ENCODE data around the gene DLX4.

The DLX4 gene

GRCh38 chr17:49993423-49994060, 24.6 kb downstream of the DLX4 start:
- no peak for TF ChIP-seq ZNF274 (IDR thresholded peaks at IDR 0.05; ENCODE audit: low read depth, low read length)
- H3K4me3 ChIP-seq (ENCODE audit: low read length) = peak overlapping the region; percentile 23; the same call in 1 of the 2 replicates

DNA sequence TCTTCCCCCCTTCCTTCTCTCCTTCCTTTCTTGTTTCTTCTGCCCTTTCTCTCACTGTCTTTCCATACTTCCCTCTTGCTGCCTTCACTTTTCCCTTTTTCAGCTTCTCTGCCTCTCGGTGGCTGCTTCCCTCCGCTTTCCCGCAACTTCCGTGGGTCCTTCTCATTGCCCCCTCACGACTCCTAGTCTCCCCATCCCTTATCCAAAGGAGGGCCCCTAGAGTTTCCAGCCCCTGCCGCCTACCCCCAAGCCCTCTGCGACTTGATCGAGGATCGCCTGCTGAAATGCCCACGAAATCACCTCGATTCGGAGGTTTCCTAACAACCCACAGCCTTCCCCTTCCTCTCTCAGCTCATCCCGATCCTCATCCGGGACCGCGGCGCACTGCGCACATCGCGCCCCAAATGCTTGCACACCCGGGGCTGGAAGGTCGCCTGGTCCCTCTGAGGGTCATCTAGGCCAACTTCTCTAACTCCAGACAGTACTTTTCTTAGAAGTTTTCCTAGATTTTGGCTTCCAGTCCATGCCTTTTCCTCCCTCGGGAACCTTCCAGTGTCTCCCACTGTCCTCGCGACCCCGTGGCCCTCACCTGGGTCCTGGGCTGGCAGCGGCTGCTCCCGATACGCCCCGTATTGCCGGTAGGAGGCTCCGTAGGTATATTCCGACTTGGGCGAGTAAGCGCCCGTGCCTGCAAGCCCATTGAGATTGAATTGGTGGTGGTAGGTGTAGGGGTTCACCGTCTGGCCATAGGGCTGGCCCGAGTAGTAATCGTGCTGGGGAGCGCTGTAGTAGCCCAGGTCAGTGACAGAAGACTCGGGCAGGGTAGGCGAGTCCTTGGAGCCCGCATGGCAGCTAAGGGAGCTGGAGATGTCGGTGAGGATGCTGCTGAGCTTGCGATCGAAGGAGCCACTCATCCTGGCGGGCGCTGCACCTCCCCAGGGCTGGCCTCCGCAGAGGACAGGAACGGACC, 25.4 kb downstream of the DLX4 start:
- no peak overlapping the region; the same call in 1 of the 2 replicates for H3K4me3 ChIP-seq (ENCODE audit: low read length)
- TF ChIP-seq ZNF274 (IDR thresholded peaks at IDR 0.05; ENCODE audit: low read depth, low read length) = no peak

DNA sequence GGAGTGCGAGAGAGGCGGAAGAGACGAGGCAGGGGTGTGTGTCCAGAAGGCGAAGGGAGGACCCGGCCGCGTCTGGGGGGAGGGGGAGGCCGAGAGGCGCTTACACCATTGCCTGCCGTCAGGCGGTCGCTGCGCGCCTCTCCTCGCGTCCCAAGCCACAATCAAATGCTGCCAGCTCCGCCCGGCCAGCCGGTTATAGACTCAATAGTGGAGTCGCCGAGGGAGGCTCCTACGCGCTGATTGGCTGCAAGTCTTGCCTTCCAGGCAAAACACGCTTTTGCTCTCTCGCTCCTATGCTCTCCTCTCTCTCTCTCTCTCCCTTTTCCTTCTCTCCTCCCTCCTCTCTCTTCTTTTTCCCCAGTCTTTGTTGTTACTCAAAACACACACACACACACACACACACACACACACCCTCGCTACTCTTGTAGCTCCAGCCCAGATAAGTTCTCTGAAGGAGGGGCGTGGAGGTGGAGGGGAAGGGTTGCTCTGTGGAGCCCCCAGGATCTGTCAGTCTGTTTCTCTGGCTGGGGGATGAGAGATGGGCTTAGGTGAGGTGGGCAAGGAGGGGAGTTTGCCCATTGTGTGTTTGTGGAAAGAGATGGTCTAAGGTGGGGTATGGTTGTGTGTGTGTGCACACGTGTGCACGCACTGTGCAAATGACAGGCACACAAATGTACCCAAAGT, 26.2 kb downstream of the DLX4 start, which contains the start of gene DLX3:
DLX3 (minus strand) TSS at position 170 of the 684 bp plus-strand sequence. CDS start 226 bp downstream, outside the sequence.
- H3K4me3 ChIP-seq (ENCODE audit: low read length) = no peak within 1 kb of the TSS
- no peak for TF ChIP-seq ZNF274 (IDR thresholded peaks at IDR 0.05; ENCODE audit: low read depth, low read length)

DNA sequence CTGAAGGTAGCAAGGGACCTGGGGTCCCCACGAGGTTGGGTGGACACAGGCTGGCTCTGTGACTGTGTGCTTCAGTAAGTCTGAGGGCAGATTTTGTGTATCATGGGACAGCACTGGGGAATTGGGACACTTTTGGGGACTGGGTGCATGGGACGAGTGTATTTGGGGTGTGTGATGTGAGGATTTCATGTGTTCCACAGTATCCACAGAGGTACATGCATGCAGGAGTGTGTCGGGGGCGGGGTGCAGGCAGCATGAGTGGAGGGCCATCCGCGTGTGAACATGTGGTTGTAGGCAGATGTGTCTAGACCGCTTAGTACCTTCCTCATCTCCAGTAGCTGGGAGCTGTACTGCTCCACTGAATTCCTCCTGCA, 27.1 kb downstream of the DLX4 start:
- no peak for TF ChIP-seq ZNF274 (IDR thresholded peaks at IDR 0.05; ENCODE audit: low read depth, low read length)
- H3K4me3 ChIP-seq (ENCODE audit: low read length) = no peak overlapping the region

- H3K4me3 ChIP-seq (ENCODE audit: low read length) = no peak overlapping the region
- no peak for TF ChIP-seq ZNF274 (IDR thresholded peaks at IDR 0.05; ENCODE audit: low read depth, low read length)
Observed at GRCh38 chr17:49996495-49997300, 27.7 kb downstream of the DLX4 start.

- no peak for TF ChIP-seq ZNF274 (IDR thresholded peaks at IDR 0.05; ENCODE audit: low read depth, low read length)
- H3K4me3 ChIP-seq (ENCODE audit: low read length) = no peak overlapping the region
Observed at GRCh38 chr17:49997301-49997650, 28.3 kb downstream of the DLX4 start.

GRCh38 chr17:49997773-49998703, 29.0 kb downstream of the DLX4 start:
- no peak overlapping the region for H3K4me3 ChIP-seq (ENCODE audit: low read length)
- TF ChIP-seq ZNF274 (IDR thresholded peaks at IDR 0.05; ENCODE audit: low read depth, low read length) = no peak

DNA sequence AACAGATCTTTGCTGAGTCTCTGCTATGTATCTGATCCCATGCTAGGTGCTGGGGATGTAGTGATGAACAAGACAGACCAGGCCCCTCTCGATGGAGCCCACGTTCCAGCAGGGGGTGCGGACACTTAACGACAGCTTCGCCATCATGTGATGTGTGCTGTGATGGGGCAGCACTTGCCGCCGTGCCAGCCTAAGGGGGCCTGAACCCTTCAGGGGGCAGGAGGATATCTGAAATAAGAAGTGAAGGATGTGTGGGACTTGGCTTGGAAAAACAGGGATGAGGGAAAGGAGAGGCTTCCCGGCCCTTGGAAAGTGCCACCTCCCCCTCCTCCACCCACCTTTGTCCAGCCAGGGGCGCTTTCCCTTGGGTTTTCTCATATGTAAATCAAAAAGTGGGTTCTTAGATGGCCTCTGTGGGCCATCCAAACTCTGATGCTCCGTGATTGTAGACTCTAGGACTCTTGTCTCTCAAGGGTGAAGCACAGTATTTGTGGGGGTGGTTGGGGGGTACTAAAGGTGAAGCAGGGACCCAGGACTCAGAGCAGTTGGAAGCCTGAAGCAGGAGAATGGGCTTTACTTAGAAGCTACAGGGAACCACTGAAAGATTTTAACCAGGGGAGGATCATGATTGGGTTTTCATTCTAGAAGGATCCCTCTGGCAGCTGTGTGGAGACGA, 30.0 kb downstream of the DLX4 start:
- H3K4me3 ChIP-seq (ENCODE audit: low read length) = no peak overlapping the region
- no peak for TF ChIP-seq ZNF274 (IDR thresholded peaks at IDR 0.05; ENCODE audit: low read depth, low read length)

- TF ChIP-seq ZNF274 (IDR thresholded peaks at IDR 0.05; ENCODE audit: low read depth, low read length) = no peak
Observed at GRCh38 chr17:50003911-50004310, 34.9 kb downstream of the DLX4 start.

GRCh38 chr17:50009282-50009681, 40.3 kb downstream of the DLX4 start:
- TF ChIP-seq ZNF274 (IDR thresholded peaks at IDR 0.05; ENCODE audit: low read depth, low read length) = no peak
- H3K4me3 ChIP-seq (ENCODE audit: low read length) = no peak overlapping the region

More at GRCh38 chr17:50003911-50004310, 34.9 kb downstream of the DLX4 start:
- H3K4me3 ChIP-seq (ENCODE audit: low read length) = no peak overlapping the region

DNA sequence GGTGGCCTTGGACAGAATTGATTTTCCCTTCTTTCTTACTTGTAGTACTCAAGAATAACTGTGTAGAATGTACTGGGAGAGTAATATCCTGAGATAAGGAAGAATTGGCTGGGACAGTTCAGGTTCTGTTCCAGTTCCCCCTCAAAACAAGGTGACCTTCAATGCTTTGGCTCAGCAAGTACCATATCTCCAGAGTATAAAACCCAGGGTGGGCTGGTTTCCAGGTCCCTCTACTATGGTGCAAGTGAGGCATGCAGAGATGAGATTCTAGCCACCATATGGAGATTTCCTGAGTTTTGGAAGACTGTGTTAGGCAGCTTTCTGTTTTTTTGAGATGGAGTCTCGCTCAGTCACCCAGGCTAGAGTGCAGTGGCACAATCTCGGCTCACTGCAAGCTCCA, 44.1 kb downstream of the DLX4 start:
- TF ChIP-seq ZNF274 (IDR thresholded peaks at IDR 0.05; ENCODE audit: low read depth, low read length) = no peak
- no peak overlapping the region for H3K4me3 ChIP-seq (ENCODE audit: low read length)

DNA sequence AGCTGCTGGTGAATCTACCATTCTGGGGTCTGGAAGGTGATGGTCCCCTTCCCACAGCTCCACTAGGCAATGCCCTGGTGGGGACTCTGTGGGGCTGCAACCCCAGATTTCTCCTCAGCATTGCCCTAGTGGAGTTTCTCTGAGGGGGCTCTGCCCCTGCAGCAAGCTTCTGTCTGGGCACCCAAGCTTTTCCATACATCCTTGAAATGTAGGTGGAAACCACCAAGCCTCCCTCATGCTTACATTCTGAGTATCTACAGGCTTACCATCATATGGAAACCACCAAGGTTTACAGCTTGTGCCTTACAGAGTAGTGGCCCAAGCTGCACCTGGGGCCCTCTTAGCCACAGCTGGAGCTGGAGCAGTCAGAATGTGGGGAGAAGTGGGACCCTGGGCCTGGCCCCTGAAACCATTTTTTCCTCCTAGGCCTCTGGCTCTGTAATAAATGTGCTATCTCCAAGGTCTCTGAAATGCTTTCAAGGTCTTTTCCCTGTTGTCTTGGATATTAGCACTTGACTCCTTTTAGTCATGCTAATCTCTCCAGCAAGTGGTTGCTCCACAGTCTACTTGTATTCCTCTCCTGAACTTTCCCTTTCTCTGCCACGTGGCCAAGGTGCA, 45.6 kb downstream of the DLX4 start:
- H3K4me3 ChIP-seq (ENCODE audit: low read length) = no peak overlapping the region
- no peak for TF ChIP-seq ZNF274 (IDR thresholded peaks at IDR 0.05; ENCODE audit: low read depth, low read length)
